Measurements from ENCODE around the gene RHO. TPM values are rescaled to one million over a fixed set of nuclear protein-coding genes. Genes with fewer than 3 reads are reported as not detected.
A peak's percentile ranks its signal among the peaks of the same experiment; 100 is the strongest.

Gene RHO
- total and polyA plus RNA-seq, 7 experiments from 2014 or later: not detected

GRCh38 chr3:129536374-129536667 lies 7.9 kb downstream of the RHO start:
- DNase-seq: no peak
- H3K36me3 Mint-ChIP-seq: no peaks in the 10 kb centered on the region
- H3K36me3 ChIP-seq (ENCODE audit: control insufficient read depth in 2 of 3, insufficient read depth in 3 of 3, low read length in 3 of 3): no peaks in the 10 kb centered on the region
- no peak overlapping the region for H3K27ac ChIP-seq (ENCODE audit: low read depth, low read length)
- no peaks in the 10 kb centered on the region for H3K9me3 ChIP-seq (ENCODE audit: control insufficient read depth in 2 of 3, low read length in 3 of 3)
- CTCF ChIA-PET: interaction anchor here (2.0 kb wide), 1 partner anchor 46 kb away, joined by 4 read pairs; no protein-coding TSS in a partner anchor
- POLR2A ChIA-PET: no interaction called here
- intact Hi-C loops (cut with micrococcal nuclease): no loop called here
- ATAC-seq: no peak
- no peak overlapping the region for H3K4me3 Mint-ChIP-seq
- no peak overlapping the region for H3K27ac Mint-ChIP-seq
- H3K4me1 ChIP-seq (ENCODE audit: control insufficient read depth in 2 of 2, insufficient read depth in 2 of 2, low read length in 2 of 2): no peaks in the 10 kb centered on the region
- H3K4me3 ChIP-seq (ENCODE audit: low read length): no peak overlapping the region
- peaks cover 0 to 19% (median 0%) of the 10 kb centered on the region in 5 donors for H3K27me3 Mint-ChIP-seq
- no peaks in the 10 kb centered on the region for H3K9me3 Mint-ChIP-seq
- no peaks in the 10 kb centered on the region for H3K27me3 ChIP-seq (ENCODE audit: control insufficient read depth in 2 of 2, insufficient read depth in 2 of 2, low read length in 2 of 2)
- peaks cover 0 to 3% (median 0%) of the 10 kb centered on the region in 7 donors for H3K4me1 Mint-ChIP-seq

- Mint-ChIP-seq H3K36me3 (no peaks in the 10 kb centered on the region), H3K4me1 (peaks cover 0 to 3% (median 0%) of the 10 kb centered on the region in 7 donors), H3K9me3 (no peaks in the 10 kb centered on the region), H3K27ac (no peak overlapping the region), H3K4me3 (no peak overlapping the region), H3K27me3 (peaks cover 0 to 20% (median 0%) of the 10 kb centered on the region in 5 donors)
- no peak overlapping the region for H3K27ac ChIP-seq (ENCODE audit: low read depth, low read length)
- no peaks in the 10 kb centered on the region for H3K36me3 ChIP-seq (ENCODE audit: control insufficient read depth in 2 of 3, insufficient read depth in 3 of 3, low read length in 3 of 3)
- no peaks in the 10 kb centered on the region for H3K9me3 ChIP-seq (ENCODE audit: control insufficient read depth in 2 of 3, low read length in 3 of 3)
- ATAC-seq (no peak), DNase-seq (no peak)
- CTCF ChIA-PET: interaction anchor here (2.0 kb wide), 1 partner anchor 46 kb away, joined by 4 read pairs; no protein-coding TSS in a partner anchor
- H3K27me3 ChIP-seq (ENCODE audit: control insufficient read depth in 2 of 2, insufficient read depth in 2 of 2, low read length in 2 of 2): no peaks in the 10 kb centered on the region
- POLR2A ChIA-PET: no interaction called here
- intact Hi-C loops (cut with micrococcal nuclease): no loop called here
- no peaks in the 10 kb centered on the region for H3K4me1 ChIP-seq (ENCODE audit: control insufficient read depth in 2 of 2, insufficient read depth in 2 of 2, low read length in 2 of 2)
- H3K4me3 ChIP-seq (ENCODE audit: low read length): no peak overlapping the region
These were observed 8.4 kb downstream of the RHO start for GRCh38 chr3:129536804-129537203.

GRCh38 chr3:129539206-129539605 lies 10.8 kb downstream of the RHO start:
- Mint-ChIP-seq H3K9me3 (no peaks in the 10 kb centered on the region), H3K4me1 (peaks cover 0 to 5% (median 0%) of the 10 kb centered on the region in 7 donors), H3K4me3 (no peak overlapping the region), H3K27me3 (peaks cover 0 to 20% (median 0%) of the 10 kb centered on the region in 5 donors), H3K27ac (no peak overlapping the region), H3K36me3 (no peaks in the 10 kb centered on the region)
- no peaks in the 10 kb centered on the region for H3K27me3 ChIP-seq (ENCODE audit: control insufficient read depth in 2 of 2, insufficient read depth in 2 of 2, low read length in 2 of 2)
- intact Hi-C loops (cut with micrococcal nuclease): no loop called here
- CTCF ChIA-PET: no interaction called here
- no peaks in the 10 kb centered on the region for H3K9me3 ChIP-seq (ENCODE audit: control insufficient read depth in 2 of 3, low read length in 3 of 3)
- H3K4me1 ChIP-seq (ENCODE audit: control insufficient read depth in 2 of 2, insufficient read depth in 2 of 2, low read length in 2 of 2): no peaks in the 10 kb centered on the region
- H3K27ac ChIP-seq (ENCODE audit: low read depth, low read length): no peak overlapping the region
- no peaks in the 10 kb centered on the region for H3K36me3 ChIP-seq (ENCODE audit: control insufficient read depth in 2 of 3, insufficient read depth in 3 of 3, low read length in 3 of 3)
- POLR2A ChIA-PET: no interaction called here
- ATAC-seq (no peak), DNase-seq (no peak)
- H3K4me3 ChIP-seq (ENCODE audit: low read length): no peak overlapping the region

- no peaks in the 10 kb centered on the region for H3K9me3 ChIP-seq (ENCODE audit: control insufficient read depth in 2 of 3, low read length in 3 of 3)
- Mint-ChIP-seq H3K9me3 (no peaks in the 10 kb centered on the region), H3K36me3 (no peaks in the 10 kb centered on the region), H3K4me3 (no peak overlapping the region), H3K4me1 (peaks cover 0 to 5% (median 0%) of the 10 kb centered on the region in 7 donors), H3K27me3 (peaks cover 0 to 20% (median 0%) of the 10 kb centered on the region in 5 donors), H3K27ac (no peak overlapping the region)
- intact Hi-C loops (cut with micrococcal nuclease): no loop called here
- CTCF ChIA-PET: no interaction called here
- H3K27me3 ChIP-seq (ENCODE audit: control insufficient read depth in 2 of 2, insufficient read depth in 2 of 2, low read length in 2 of 2): no peaks in the 10 kb centered on the region
- no peak for DNase-seq
- no peaks in the 10 kb centered on the region for H3K4me1 ChIP-seq (ENCODE audit: control insufficient read depth in 2 of 2, insufficient read depth in 2 of 2, low read length in 2 of 2)
- POLR2A ChIA-PET: no interaction called here
- no peak for ATAC-seq
- H3K4me3 ChIP-seq (ENCODE audit: low read length): no peak overlapping the region
- no peaks in the 10 kb centered on the region for H3K36me3 ChIP-seq (ENCODE audit: control insufficient read depth in 2 of 3, insufficient read depth in 3 of 3, low read length in 3 of 3)
- no peak overlapping the region for H3K27ac ChIP-seq (ENCODE audit: low read depth, low read length)
These were observed 12.5 kb downstream of the RHO start for GRCh38 chr3:129540776-129541516.

GRCh38 chr3:129542747-129543146 lies 14.3 kb downstream of the RHO start:
- H3K4me1 ChIP-seq (ENCODE audit: control insufficient read depth in 2 of 2, insufficient read depth in 2 of 2, low read length in 2 of 2): no peaks in the 10 kb centered on the region
- POLR2A ChIA-PET: no interaction called here
- H3K4me3 Mint-ChIP-seq: no peak overlapping the region
- no peaks in the 10 kb centered on the region for H3K27me3 ChIP-seq (ENCODE audit: control insufficient read depth in 2 of 2, insufficient read depth in 2 of 2, low read length in 2 of 2)
- no peaks in the 10 kb centered on the region for H3K9me3 Mint-ChIP-seq
- peaks cover 0 to 5% (median 0%) of the 10 kb centered on the region in 7 donors for H3K4me1 Mint-ChIP-seq
- DNase-seq (no peak), ATAC-seq (no peak)
- no peak overlapping the region for H3K4me3 ChIP-seq (ENCODE audit: low read length)
- no peaks in the 10 kb centered on the region for H3K36me3 Mint-ChIP-seq
- no peak overlapping the region for H3K27ac Mint-ChIP-seq
- H3K27me3 Mint-ChIP-seq: peaks cover 0 to 11% (median 0%) of the 10 kb centered on the region in 5 donors
- CTCF ChIA-PET: no interaction called here
- H3K27ac ChIP-seq (ENCODE audit: low read depth, low read length): no peak overlapping the region
- intact Hi-C loops (cut with micrococcal nuclease): no loop called here
- H3K9me3 ChIP-seq (ENCODE audit: control insufficient read depth in 2 of 3, low read length in 3 of 3): no peaks in the 10 kb centered on the region
- H3K36me3 ChIP-seq (ENCODE audit: control insufficient read depth in 2 of 3, insufficient read depth in 3 of 3, low read length in 3 of 3): no peaks in the 10 kb centered on the region

GRCh38 chr3:129543156-129543790 lies 14.8 kb downstream of the RHO start, which contains the start of gene H1-8:
TSS of gene H1-8 (plus strand) at chr3:129543175. CDS start at chr3:129543219, 44 bp downstream.
- peaks cover 0 to 5% (median 0%) of the 10 kb centered on the region in 7 donors for H3K4me1 Mint-ChIP-seq
- intact Hi-C loops (cut with micrococcal nuclease): no loop called here
- no peaks in the 10 kb centered on the region for H3K4me1 ChIP-seq (ENCODE audit: control insufficient read depth in 2 of 2, insufficient read depth in 2 of 2, low read length in 2 of 2)
- H3K27ac Mint-ChIP-seq: peak within 1 kb of the TSS in 2 of 9 donors; percentile 2 to 14
- ATAC-seq (no peak), DNase-seq (no peak)
- H3K27ac ChIP-seq (ENCODE audit: low read depth, low read length): no peak within 1 kb of the TSS
- no peaks in the 10 kb centered on the region for H3K9me3 ChIP-seq (ENCODE audit: control insufficient read depth in 2 of 3, low read length in 3 of 3)
- no peaks in the 10 kb centered on the region for H3K9me3 Mint-ChIP-seq
- ChIA-PET CTCF (no interaction called here), POLR2A (no interaction called here)
- H3K4me3 ChIP-seq (ENCODE audit: low read length): no peak within 1 kb of the TSS
- H3K27me3 ChIP-seq (ENCODE audit: control insufficient read depth in 2 of 2, insufficient read depth in 2 of 2, low read length in 2 of 2): no peaks in the 10 kb centered on the region
- H3K36me3 ChIP-seq (ENCODE audit: control insufficient read depth in 2 of 3, insufficient read depth in 3 of 3, low read length in 3 of 3): no peaks in the 10 kb centered on the region
- peaks cover 0 to 8% (median 0%) of the 10 kb centered on the region in 5 donors for H3K27me3 Mint-ChIP-seq
- no peak within 1 kb of the TSS for H3K4me3 Mint-ChIP-seq
- no peaks in the 10 kb centered on the region for H3K36me3 Mint-ChIP-seq

- Histone ChIP-seq H3K27me3 (ENCODE audit: control insufficient read depth in 2 of 2, insufficient read depth in 2 of 2, low read length in 2 of 2) (no peaks in the 10 kb centered on the region), H3K4me3 (ENCODE audit: low read length) (no peak overlapping the region), H3K4me1 (ENCODE audit: control insufficient read depth in 2 of 2, insufficient read depth in 2 of 2, low read length in 2 of 2) (no peaks in the 10 kb centered on the region), H3K9me3 (ENCODE audit: control insufficient read depth in 2 of 3, low read length in 3 of 3) (no peaks in the 10 kb centered on the region), H3K36me3 (ENCODE audit: control insufficient read depth in 2 of 3, insufficient read depth in 3 of 3, low read length in 3 of 3) (no peaks in the 10 kb centered on the region), H3K27ac (ENCODE audit: low read depth, low read length) (no peak overlapping the region)
- Mint-ChIP-seq H3K36me3 (no peaks in the 10 kb centered on the region), H3K27ac (peak overlapping the region in 2 of 9 donors; percentile 2 to 14), H3K4me1 (peaks cover 0 to 5% (median 0%) of the 10 kb centered on the region in 7 donors), H3K4me3 (no peak overlapping the region), H3K9me3 (no peaks in the 10 kb centered on the region), H3K27me3 (peaks cover 0 to 5% (median 0%) of the 10 kb centered on the region in 5 donors)
- ATAC-seq (no peak), DNase-seq (no peak)
- ChIA-PET CTCF (no interaction called here), POLR2A (no interaction called here)
- intact Hi-C loops (cut with micrococcal nuclease): no loop called here
These were observed 15.6 kb downstream of the RHO start for GRCh38 chr3:129543999-129544398.
